TTC549 (cell line): ENCODE data around the gene SNRPA1.
"Not testable (repeated sequence)": the region's sequence is repeated elsewhere in the genome, so short reads cannot be mapped to it uniquely, and the experiment has no call there.

Experiments
- FAIRE-seq: peaks from 2 replicates; lab custom pipeline; 2012; peaks lifted over from hg19 to GRCh38; lab: Jason Lieb, UNC

The SNRPA1 gene

DNA sequence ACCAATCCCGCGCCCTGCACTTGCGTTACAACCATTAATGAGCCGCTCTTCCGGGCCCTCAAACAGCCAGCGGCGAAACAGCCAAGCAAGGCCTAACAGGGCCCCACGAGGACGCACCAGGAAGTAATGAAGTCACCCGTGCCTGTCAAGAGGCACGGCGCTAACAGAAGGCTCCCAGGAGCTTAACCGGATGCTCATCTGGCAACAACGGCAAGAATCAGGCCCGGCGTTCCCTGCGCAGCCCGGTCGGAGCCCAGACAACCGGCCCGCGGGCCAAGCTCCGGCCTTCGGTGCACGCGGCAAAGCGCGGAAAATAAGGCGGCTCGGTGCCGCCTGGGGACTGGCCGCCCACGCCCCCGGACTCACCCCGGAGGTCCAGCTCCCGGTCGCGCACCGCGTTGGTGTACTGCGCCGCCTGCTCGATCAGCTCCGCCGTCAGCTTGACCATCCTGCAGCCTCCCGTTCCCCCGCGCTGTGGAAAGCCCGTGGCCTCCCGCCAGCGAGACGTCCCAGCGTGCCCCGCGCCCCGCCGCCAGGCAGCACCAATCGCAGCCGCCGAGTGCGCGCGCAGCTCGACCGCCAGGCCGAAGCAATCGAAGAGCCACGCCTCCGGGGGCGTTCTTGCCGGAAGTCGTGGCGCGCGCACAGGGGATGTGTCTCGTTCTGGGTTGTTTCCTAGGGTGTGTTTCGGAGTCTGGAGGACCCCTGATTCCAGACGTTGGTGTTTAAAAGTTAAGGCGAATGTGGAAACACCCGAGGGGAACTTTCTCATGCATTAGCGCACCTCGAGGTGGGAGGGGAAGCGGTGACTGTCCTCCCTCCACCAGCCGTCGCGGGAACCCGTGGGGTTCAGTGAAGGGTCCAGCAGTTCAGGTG lies at the start of gene SNRPA1:
SNRPA1 (minus strand) TSS at position 518 of the 876 bp plus-strand sequence; CDS start at position 448, 70 bp downstream.
- no peak for FAIRE-seq

GRCh38 chr15:101342056-101342455 lies 47.0 kb upstream of the SNRPA1 start:
- no peak for FAIRE-seq

DNA sequence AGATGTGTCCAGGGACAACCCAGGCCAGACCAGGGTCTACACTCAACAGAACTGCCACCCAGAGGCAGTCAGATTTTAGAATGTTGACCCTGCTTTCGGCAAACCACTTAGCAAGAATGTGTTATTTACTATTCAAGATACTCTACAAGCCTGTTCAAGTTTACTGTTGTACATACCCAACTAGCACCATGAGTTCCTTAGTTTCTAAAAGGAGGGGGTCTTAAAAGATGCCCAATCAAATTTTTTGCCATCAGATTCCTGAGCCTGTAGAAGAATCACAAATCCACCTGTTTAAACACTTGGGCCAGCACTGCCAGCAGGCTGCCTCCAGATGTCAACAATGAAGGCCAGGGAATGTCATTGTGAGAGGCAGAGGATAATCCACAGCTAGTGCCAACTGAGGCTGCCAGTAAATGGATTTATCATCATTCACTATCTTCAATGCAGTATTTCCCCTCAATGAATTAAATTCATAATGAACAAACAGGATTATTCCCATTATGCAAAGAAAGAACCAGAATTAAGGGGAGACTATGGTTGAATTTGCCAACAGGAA lies 43.5 kb upstream of the SNRPA1 start:
- FAIRE-seq, result no peak

DNA sequence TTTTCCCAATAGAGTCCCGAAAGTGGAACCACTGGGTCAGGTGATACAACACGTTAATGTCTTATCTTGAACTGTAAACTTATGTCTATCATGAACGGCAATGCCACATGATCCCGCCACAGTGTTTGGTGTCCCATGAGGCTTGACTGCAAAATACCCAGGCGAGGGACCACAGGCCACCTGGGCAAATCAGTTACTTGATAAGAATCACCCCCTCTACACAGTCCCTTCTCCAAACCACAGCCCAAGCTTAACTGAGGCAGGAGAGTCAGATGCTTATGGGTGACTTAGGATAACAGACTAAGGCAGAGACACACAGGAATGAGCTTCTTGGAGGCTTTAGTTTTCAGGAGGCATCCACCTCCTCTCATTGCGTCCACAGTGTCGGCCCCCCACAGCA lies 42.9 kb upstream of the SNRPA1 start:
- no peak for FAIRE-seq

GRCh38 chr15:101333907-101334789 lies 39.1 kb upstream of the SNRPA1 start:
- FAIRE-seq, result not testable (repeated sequence)

DNA sequence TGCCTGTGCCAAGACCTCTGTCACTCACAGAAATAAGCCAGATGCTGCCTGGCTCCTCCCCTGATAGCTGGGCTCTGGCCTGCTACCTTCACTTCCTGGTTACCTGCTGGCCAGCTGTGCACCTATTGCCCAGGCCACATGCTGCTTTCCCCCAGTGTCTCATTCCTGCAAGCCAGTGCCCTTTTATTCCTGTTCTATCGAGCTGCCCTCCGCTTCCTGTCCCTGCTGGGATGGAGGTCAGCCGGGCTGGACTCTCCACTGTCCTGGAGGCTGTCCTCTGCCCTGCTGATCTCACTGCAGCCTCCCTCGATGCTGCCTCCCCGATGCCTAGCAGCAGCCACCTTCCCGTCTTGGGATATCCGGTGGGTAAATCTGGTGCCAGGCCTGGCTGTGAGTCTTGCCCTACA lies 37.0 kb upstream of the SNRPA1 start:
- FAIRE-seq, result no peak

- FAIRE-seq, result no peak
Measured at GRCh38 chr15:101329867-101330380, 34.9 kb upstream of the SNRPA1 start.

- no peak for FAIRE-seq
Measured at GRCh38 chr15:101329309-101329863, 34.3 kb upstream of the SNRPA1 start.

DNA sequence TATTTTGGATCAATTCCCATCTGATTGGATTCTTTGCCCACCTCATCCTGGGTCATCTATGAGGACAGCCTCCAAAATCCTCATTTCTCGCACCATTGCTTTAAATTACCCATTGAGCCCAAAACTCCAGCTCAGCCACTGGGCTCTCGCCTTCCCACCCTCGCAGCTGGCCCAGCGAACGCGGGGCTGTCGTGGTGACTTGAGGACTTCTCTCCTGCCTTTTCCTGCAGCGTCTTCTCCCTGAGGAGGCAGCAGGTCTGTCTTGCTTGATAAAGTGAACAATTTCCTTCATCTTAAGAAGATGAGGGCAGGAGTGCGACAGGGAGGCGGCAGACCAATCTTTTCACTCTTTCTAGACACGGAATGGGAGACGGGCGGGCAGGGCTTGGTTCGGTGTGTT lies 33.0 kb upstream of the SNRPA1 start:
- FAIRE-seq, result no peak

DNA sequence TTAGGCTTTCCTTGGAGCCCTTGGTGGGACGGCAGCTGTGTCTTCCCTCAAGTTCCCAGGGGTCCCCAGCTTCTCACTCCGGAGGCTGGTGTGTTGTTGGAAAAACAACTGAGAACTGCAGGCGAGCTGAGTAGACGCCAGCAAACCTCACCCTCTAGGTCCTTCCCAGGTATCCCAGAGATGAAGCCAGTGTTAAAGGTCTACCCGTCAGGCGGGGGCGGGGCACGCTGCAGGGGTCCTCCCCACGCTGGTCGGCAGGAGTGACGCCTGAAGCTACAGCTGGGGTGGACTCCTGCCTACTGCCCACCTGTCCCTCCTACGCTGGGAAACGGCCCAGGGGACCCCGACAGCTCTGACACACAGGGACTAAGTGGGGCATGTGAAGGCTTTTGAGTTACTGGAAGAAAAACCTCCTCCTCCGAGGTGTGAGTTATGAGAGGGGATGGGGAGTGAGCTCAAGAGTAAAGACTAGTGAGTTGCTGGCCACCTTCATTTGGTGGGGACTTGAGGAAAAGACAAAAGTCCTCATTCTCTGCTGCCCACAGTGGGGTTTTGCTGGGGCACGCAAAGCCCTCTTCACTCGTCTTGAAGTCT lies 32.2 kb upstream of the SNRPA1 start:
- no peak for FAIRE-seq

- FAIRE-seq, result no peak
Measured at GRCh38 chr15:101326462-101327146, 31.6 kb upstream of the SNRPA1 start.

- no peak for FAIRE-seq
Measured at GRCh38 chr15:101326026-101326315, 30.9 kb upstream of the SNRPA1 start.

- no peak for FAIRE-seq
Measured at GRCh38 chr15:101325263-101326025, 30.4 kb upstream of the SNRPA1 start.

DNA sequence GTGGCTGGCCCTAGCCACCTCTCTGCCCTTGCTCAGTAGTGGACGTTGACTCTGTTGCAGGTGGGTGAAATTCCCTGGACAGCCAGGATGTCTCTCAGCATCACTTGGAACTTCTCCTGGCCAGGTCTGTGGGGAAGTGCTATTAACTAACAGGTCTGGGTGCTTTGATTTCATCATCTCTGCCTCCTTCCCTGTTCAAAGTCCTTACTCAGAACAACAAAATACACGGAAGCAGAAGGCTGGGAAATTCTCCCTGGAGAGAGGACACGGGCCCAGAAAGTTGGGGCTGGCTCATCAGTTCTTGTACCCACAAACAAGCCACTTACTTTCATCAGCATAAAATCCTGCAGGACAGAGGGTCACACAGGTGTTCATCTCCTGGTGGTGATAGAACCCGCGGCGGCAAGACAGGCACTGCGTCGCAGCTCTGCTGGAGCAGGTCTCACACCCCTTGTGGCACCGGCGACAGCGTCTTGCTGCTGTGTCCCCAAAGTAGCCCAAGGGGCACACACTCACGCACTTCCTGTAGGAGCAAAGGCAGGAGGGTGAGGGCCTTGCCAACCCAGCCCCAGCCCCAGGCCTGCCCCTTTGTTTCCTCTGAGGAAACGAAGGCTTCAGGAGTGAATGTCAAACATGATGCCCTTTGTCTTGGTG lies 29.6 kb upstream of the SNRPA1 start:
- FAIRE-seq, result no peak

DNA sequence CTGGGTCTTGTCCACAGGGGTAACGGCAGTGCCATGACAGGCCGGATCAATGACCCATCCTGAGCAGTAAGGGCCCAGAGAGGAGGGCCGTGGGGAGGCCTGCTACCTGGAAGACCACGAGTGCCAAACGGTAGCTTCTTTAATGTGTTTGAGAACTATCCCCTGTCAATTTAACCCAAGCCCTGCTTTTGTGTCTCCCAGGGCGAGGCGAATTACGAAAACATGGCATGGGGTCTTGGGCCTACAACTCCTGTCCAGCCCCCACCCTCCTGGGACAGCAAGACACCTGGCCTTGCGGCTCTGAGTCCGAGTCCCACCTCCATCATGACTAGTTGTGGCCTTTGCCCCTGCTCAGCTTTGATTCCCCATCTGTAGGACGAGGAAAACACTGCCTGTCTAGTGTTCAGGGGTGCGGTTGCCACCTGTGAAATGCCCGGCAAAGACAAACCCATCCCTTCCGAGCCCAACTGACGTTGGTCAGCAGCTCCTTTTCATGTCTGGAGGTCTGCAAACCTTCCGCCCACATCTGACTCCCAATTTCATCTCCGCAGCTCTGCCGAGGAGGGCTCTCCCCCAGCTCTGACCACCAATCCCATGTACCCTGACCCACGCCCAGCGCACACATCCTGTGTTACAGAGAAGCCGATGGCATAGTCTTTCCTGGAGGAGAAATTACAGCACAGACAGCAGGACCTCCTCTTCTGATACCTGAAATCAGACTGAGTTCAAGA lies 28.9 kb upstream of the SNRPA1 start:
- no peak for FAIRE-seq

- FAIRE-seq, result no peak
Measured at GRCh38 chr15:101322854-101323477, 27.9 kb upstream of the SNRPA1 start.

DNA sequence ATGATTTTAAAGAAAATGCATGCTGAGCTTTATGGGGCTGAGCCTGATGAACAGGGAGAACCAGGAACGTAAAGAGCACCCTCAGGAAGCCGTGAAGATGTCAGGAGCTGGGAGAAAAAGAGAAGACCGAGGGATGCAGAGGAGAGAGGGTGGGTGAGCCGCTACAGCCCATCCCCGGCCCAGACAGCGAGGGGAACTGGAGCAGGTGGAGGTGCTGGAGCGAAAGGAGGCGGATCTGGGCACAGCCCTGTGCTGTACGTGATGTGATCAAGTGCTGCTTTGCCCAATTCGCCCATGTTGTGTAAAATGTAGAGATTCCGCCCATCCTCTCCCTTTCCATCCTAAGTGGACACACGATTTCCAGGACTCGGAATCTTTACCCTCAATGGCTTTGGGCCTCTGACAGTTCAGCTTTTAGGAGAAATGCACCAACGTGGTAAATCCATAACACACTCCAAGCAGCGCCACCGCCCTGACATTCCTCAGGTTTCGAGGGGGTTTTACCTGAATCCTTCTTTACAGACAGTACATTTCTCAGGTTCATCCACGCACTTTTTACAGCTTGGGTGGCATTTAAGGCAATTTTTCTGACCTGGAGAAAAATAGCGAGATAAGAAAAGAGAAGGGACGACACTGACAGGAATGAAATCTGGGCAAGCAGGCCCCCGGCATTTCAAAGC lies 27.1 kb upstream of the SNRPA1 start:
- no peak for FAIRE-seq

DNA sequence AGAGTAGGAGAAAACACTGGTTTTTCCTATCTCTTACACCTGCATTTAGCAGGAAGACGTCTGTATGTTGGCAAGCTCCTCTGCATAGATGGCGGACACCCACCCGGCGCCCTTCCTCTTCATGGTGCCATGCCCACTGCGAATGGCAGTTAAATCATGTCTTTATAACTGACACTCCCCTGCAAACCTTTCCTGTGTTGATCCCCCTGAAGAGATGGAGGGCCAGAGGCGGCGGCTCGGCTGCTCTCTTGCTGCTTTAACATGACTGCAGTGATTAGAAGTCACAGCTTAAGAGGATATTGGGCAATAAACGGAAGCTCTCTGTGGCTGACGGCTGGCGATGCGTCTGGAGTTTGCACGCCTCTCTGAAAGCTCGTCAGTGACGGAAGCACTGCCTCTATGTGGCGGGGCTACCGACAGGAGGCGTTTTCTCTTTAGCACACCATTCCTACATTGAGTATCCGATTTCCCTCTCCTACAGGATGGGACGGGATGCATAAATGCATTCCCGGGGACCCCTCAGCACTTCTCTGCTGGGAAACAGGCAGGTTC lies 25.5 kb upstream of the SNRPA1 start:
- FAIRE-seq, result no peak
